ENCODE measurements around the gene INSYN2A.

GRCh38 chr10:127216786-127217185 is 20.4 kb upstream of the INSYN2A start:
- no peak for TF ChIP-seq TAF1 (IDR thresholded peaks at IDR 0.05; ENCODE audit: borderline replicate concordance, insufficient read depth, low read length)
- TF ChIP-seq REST (IDR thresholded peaks at IDR 0.05; ENCODE audit: insufficient read depth in 1 of 2, low read depth in 2 of 2, low read length in 2 of 2): no peak
- TF ChIP-seq POLR2AphosphoS5 (IDR thresholded peaks at IDR 0.05; ENCODE audit: low read depth, low read length): no peak

Data from PFSK-1 (cell line).